Vagina (tissue), 2 donors: ENCODE results near the gene IFNE. TPM values are rescaled to one million over a fixed set of nuclear protein-coding genes. Genes with fewer than 3 reads are reported as not detected.
A peak's percentile ranks its signal among the peaks of the same experiment; 100 is the strongest.
"Not testable (repeated sequence)": the region's sequence is repeated elsewhere in the genome, so short reads cannot be mapped to it uniquely, and the experiment has no call there.

ENCODE experiments used
- DNase-seq, 2 donors: peaks; one replicate each; pipeline ENCODE4 v3.0.0-alpha.2; 2017; ENCODE audit errors: extremely low spot score in 2 of 2
- H3K27ac ChIP-seq: fragments of 200-600 bp; sonication (generic); one replicate; pipeline ENCODE4 v1.5.1; 2019
- H3K27me3 ChIP-seq: fragments of 200-600 bp; sonication (generic); one replicate; pipeline ENCODE4 v1.5.1; 2019
- H3K36me3 ChIP-seq, 2 donors: fragments of 200-600 bp; sonication (generic); one replicate each; pipeline ENCODE4 v1.5.1; 2017 to 2019
- H3K4me1 ChIP-seq: fragments of 200-600 bp; sonication (generic); one replicate; pipeline ENCODE4 v1.5.1; 2019
- H3K4me3 ChIP-seq, 2 donors: fragments of 200-600 bp; sonication (generic); 1 replicate in 1 of 2; 2 replicates in 1 of 2; pipeline ENCODE4 v1.5.1; 2016 to 2019
- H3K9me3 ChIP-seq: fragments of 200-600 bp; sonication (generic); one replicate; pipeline ENCODE4 v1.5.1; 2019
- CTCF ChIP-seq, 3 experiments: fragments of 450-650 bp in 2 of 3; fragments of 200-600 bp in 1 of 3; sonication (generic) in 1 of 3; IDR thresholded peaks; one replicate each; pipeline ENCODE4 v1.5.1; 2017 to 2019; ENCODE audit warnings: antibody characterized with exemption in 3 of 3, mild to moderate bottlenecking in 2 of 3, moderate library complexity in 2 of 3
- POLR2A ChIP-seq, 2 donors: fragments of 450-650 bp; IDR thresholded peaks; one replicate each; pipeline ENCODE4 v1.6.1; 2017; ENCODE audit warnings: antibody characterized with exemption in 2 of 2, mild to moderate bottlenecking in 2 of 2, moderate library complexity in 2 of 2
- POLR2AphosphoS5 ChIP-seq, 2 donors: sonication (generic); formaldehyde crosslinking; IDR thresholded peaks; one replicate each; pipeline ENCODE4 v1.9.0; 2017; ENCODE audit warnings: antibody characterized with exemption in 2 of 2, mild to moderate bottlenecking in 2 of 2, low read depth in 1 of 2; ENCODE audit not compliant: insufficient read depth in 1 of 2
- intact Hi-C: fragments of 100-400 bp; cut with DNase I; formaldehyde crosslinking; loops from one replicate; pipeline ENCODE4 v1.15.1; 2023
- microRNA counts, 2 donors: library from miRNA; unstranded; fragments of <30 nt; microRNA quantifications; one replicate each; lab custom pipeline; 2016 to 2017
- microRNA-seq: library from miRNA; unstranded; fragments of <30 nt; microRNA quantifications from one replicate; pipeline ENCODE4, GENCODE V29; 2017; ENCODE audit warnings: borderline number of aligned reads, borderline replicate concordance
- small RNA-seq: library from RNA; depleted of rRNA; stranded (forward); fragments of <200 nt; gene quantifications from one replicate; pipeline ENCODE3, GENCODE V24; 2016
- total RNA-seq: library from RNA; depleted of rRNA; stranded (reverse); fragments of >200 nt; gene quantifications from one replicate; pipeline ENCODE4 v1.2.3, GENCODE V29; 2016

The IFNE gene
- total RNA-seq, 1 donor from 2014 or later, result 3.2 TPM

DNA sequence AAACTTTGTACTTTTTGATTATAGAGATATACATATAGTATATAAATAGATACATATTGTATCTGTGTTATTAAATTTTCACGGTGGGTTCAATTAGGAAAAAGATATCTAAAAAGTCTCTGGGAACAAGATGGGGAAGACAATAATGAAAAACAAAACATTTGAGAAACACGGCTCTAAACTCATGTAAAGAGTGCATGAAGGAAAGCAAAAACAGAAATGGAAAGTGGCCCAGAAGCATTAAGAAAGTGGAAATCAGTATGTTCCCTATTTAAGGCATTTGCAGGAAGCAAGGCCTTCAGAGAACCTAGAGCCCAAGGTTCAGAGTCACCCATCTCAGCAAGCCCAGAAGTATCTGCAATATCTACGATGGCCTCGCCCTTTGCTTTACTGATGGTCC, 42.0 kb downstream of the IFNE start, which contains the start of gene IFNA1:
IFNA1 (plus strand) TSS at position 301 of the 400 bp plus-strand sequence; CDS start at position 370, 69 bp downstream.
- intact Hi-C loops, result no loop called here
- H3K36me3 ChIP-seq, result no peaks in the 10 kb centered on the region
- no peaks in the 10 kb centered on the region for H3K4me1 ChIP-seq
- TF ChIP-seq POLR2A (IDR thresholded peaks at IDR 0.05) (no peak), CTCF (IDR thresholded peaks at IDR 0.05) (no peak), POLR2AphosphoS5 (IDR thresholded peaks at IDR 0.05; ENCODE audit: insufficient read depth in 1 of 2, low read depth in 1 of 2) (no peak)
- no peak within 1 kb of the TSS for H3K4me3 ChIP-seq
- no peak within 1 kb of the TSS for H3K27ac ChIP-seq
- no peak for DNase-seq
- H3K9me3 ChIP-seq, result no peaks in the 10 kb centered on the region
- H3K27me3 ChIP-seq, result no peaks in the 10 kb centered on the region

DNA sequence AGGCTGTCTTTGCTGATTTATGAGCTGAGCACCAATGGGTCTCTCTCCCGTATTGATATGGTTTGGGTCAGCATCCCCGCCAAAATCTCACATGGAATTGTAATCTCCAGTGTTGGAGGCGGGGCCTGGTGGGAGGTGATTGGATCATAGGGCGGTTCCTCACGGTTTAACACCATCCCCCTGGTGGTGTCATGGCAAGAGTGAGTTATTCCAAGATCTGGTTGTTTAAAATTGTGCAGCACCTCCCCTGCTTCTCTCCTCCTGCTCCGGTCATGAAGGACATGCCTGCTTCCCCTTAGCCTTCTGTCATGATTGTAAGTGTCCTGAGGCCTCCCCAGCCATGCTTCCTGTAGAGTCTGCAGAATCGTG, 47.1 kb downstream of the IFNE start:
- DNase-seq, H3K4me1 ChIP-seq, H3K27ac ChIP-seq, H3K36me3 ChIP-seq, H3K9me3 ChIP-seq, H3K27me3 ChIP-seq, H3K4me3 ChIP-seq, intact Hi-C loops: not testable (repeated sequence)

DNA sequence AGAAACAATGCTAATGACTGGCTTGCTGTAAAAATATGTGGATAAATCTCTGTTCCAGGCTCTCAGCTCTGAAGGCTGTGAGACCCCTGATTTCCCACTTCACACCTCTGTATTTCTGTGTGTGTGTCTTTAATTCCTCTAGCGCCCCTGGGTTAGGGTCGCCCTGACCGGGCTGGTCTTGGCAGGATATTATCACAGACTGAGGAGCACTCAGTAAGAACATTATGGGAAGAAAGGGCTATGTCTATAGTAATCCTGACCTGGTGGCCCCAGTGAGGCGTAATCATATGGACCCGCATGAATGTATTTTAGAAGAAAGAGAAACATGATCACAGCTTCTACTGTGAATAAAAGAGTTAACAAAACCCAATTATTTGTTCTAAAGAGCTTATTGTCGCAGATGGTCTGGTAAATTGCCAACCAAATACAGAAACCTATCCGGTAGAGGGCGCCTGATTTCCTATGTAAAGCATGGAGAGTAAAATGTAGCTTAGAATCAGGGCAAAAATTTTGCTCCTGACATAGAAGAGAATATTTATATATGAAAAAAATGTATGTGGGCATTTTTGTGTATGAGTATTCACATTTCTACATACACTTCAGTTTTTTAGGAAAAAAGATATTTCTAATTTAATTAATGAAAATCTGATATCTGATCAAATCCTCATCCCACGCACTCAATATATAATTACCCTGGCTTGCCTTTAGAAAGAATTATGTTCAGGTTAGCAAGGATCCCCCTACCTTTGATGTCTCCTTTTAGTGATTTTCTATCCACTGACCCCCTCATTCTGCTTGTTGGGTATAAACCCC, 47.7 kb downstream of the IFNE start:
- no peak overlapping the region for H3K4me3 ChIP-seq
- no peak overlapping the region for H3K27ac ChIP-seq
- no peaks in the 10 kb centered on the region for H3K27me3 ChIP-seq
- no peaks in the 10 kb centered on the region for H3K36me3 ChIP-seq
- no peaks in the 10 kb centered on the region for H3K4me1 ChIP-seq
- DNase-seq, result no peak
- TF ChIP-seq CTCF (IDR thresholded peaks at IDR 0.05), result no peak
- no peak for TF ChIP-seq POLR2AphosphoS5 (IDR thresholded peaks at IDR 0.05; ENCODE audit: insufficient read depth in 1 of 2, low read depth in 1 of 2)
- TF ChIP-seq POLR2A (IDR thresholded peaks at IDR 0.05), result no peak
- intact Hi-C loops, result no loop called here
- no peaks in the 10 kb centered on the region for H3K9me3 ChIP-seq

DNA sequence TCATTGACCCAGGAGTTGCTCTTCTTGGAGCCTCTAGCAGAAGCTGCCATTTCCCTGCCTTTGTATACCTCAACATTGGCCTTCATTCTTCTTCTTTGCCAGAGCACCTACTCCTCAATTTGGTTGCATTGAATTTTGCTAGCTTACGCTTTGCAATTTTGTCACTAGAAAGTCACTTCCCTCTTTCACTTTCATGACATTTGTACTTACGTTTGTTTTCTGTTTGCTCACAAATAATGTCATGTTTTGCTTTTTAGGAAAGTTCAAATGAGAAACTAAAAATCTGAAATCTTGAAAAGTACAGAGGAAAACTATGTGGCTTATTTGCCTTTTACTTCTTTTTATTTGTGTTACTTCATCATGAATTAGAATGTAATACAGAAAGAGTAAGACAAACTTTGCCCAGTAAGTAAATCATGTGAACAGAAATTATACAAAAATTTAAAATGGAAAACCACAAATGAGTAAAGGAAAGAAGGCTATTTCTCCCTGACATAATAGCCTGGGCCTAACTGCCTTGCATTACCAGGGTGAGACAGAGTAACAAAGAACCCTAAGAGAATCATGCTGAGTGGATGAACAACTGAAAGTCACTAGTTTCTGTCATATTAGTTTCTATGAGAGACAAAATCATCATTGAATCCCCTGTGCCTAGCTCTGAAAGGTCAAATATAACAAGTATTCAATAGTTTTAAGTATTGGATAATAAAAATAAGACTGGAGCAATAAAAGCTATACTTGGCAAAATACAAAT, 49.3 kb downstream of the IFNE start:
- no peak for DNase-seq
- Histone ChIP-seq H3K27ac (no peak overlapping the region), H3K9me3 (no peaks in the 10 kb centered on the region), H3K4me3 (no peak overlapping the region), H3K36me3 (no peaks in the 10 kb centered on the region), H3K4me1 (no peaks in the 10 kb centered on the region), H3K27me3 (no peaks in the 10 kb centered on the region)
- intact Hi-C loops, result no loop called here
- TF ChIP-seq CTCF (IDR thresholded peaks at IDR 0.05) (no peak), POLR2AphosphoS5 (IDR thresholded peaks at IDR 0.05; ENCODE audit: insufficient read depth in 1 of 2, low read depth in 1 of 2) (no peak), POLR2A (IDR thresholded peaks at IDR 0.05) (no peak)

MicroRNA genes within 50 kb of the gene (microRNA counts, 767-probe panel; counts per million panel counts)
- 261 to 3,056 counts per million in 2 donors for microRNA hsa-miR-31-5p (lab: Ali Mortazavi, UCI)

Small RNA genes within 50 kb of the gene (microRNA-seq; reads per million reads assigned to microRNA genes)
- 3,272 reads per million, percentile 87 among the genes with 10 or more reads in this experiment for gene MIR31

Small RNA genes within 50 kb of the gene (small RNA-seq; reads per million reads assigned to genes)
- gene MIR31, result 41.1 reads per million, percentile 96 among the genes with 10 or more reads in this experiment
- not detected for gene RF00157

Other genes starting within 250 kb of the IFNE start
- gene IFNA14, start 242.3 kb downstream of the IFNE start, total RNA-seq, result not detected
- not detected for gene IFNA5, start 177.0 kb downstream of the IFNE start, total RNA-seq
- 22.3 TPM for gene KLHL9, start 146.9 kb downstream of the IFNE start, total RNA-seq
- not detected for gene IFNA6, start 131.4 kb downstream of the IFNE start, total RNA-seq
- gene IFNA13, start 114.3 kb downstream of the IFNE start, total RNA-seq, result not detected
- gene IFNA2, start 96.9 kb downstream of the IFNE start, total RNA-seq, result not detected
- gene IFNA8, start 73.2 kb downstream of the IFNE start, total RNA-seq, result not detected
- gene IFNA1, start 41.9 kb downstream of the IFNE start, total RNA-seq, result not detected